Measurements from ENCODE around the gene ISG20.

The ISG20 gene

DNA sequence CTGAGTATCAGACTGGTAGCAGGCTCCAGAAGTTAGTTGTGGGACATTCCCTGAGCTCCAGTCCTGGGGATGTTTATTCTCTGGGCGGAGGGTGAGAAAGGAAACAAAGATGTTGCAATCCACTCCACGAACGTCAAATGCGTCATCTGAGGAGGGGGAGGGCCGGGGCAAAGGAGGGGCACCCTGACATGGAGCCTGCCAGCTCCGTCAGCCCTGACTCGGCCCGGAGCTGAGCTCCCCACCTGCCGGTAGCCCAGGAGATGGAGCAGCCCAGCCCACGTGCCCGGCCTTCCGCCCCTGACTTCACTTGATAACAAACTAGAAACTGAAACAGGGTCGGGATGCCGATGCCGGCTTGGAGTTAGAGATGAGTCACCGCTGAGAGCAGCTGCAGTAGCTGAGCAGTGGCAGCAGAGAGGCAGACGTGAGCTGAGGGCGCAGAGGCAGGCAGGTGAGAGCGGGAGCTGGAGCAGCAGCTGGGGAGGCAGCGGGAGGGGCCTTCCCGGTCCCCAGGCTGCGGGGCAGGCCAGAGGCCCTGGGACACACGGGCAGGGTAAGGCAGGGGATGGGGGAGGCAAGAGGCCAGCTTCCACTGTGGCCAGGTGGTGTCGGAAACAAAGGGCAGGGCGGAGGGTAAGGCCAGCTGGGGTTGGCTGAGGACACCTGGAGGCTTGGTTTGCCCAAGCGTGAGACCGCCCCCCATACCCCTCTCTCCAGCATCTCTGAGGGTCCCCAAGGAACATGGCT is at the start of gene ISG20:
TSS of gene ISG20 (plus strand) at position 391 of the 747 bp plus-strand sequence. CDS start at position 742, 351 bp downstream.
- DNase-seq: peak; percentile 98

DNA sequence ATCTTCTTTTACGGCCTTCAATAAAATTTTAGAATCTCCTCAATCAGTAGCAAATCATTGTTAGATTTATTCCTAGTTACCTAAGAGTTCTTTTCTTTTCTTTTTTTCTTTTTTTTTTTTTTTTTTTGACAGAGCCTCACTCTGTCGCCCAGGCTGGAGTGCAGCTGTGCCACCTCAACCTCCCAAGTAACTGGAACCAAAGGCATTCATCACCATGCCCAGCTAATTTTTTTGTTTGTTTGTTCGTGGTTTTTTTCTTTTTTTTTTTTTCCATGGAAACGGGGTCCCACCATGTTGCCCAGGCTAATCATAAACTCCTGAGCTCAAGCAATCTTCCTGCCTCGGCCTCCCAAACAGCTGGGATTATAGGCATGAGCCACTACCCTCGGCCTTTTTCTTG is 48.1 kb upstream of the ISG20 start:
- DNase-seq: no peak

DNA sequence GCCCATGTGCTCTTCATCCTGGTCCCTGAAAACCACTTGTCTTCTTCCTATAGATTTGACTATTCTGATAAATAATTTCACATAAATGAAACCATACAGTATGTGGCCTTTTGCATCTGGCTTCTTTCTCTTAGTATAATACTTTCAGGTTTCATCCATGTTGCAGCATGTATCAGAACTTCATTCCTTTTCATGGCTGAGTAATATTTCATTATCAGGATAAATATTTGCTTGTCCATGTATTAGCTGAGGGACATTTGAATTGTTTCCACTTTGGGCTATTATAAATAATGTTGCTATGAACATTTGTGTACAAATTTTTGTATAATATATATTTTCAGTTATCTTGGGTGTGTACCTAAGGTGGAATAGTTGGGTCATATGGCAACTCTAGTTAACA is 47.4 kb upstream of the ISG20 start:
- no peak for DNase-seq

DNA sequence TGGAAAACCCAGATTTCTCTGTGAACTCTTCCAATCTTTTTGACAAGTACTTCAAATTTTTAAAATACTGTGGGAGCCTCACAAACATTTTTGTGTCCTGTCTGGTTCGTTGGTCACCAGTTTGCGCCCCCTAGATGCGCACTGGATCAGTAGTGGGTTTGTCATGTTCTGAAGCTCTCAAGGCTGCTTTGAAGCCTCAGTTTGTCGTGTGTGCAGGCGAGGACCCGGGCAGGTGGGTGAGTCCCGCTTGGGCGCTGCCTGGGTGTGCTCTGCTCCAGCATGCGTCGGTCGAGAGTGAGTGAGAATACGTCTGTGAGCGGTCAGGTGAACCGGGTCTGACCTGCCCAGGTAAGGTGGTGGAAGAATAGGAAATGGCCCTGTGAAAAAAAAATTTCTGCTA is 34.9 kb upstream of the ISG20 start:
- DNase-seq: no peak

DNA sequence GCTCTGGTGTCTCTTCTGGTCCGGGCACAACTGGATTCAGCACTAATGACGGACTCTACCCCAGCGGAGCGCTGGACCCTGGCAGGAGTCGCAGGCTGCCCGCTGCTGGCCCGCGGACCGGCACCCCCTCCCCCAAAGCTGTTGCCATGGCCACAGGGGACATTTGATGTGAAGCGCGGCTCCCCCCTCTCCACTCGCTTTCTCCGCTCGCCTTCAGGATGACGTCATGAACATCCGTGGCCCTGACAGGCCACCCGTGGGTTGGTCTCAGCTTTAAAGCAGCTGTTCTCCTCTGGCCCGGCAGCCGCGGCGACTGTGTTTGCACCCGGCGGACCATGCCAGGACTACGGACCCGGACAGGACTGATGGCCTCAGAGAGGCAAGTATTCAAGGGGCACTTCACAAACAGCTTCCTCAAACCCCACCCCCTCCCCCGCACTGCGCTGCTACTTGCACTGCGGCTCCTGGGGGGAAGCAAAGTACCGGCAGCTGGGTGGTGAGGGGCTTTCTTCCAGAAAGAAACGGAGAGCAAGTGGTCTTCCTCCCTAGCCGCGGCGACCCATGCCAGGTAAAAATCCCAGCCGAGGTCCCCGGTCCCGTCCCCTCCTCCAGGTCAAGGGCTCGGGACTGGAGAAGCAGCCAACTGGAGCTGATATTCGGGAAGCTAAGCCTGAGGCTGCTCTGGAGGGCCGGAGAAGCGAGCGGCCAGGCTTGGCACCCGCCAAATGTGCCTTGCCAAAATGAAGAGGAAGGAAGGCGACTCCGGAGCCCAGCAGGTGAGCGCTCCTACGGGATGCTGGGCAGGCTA is 34.2 kb upstream of the ISG20 start:
- no peak for DNase-seq

DNA sequence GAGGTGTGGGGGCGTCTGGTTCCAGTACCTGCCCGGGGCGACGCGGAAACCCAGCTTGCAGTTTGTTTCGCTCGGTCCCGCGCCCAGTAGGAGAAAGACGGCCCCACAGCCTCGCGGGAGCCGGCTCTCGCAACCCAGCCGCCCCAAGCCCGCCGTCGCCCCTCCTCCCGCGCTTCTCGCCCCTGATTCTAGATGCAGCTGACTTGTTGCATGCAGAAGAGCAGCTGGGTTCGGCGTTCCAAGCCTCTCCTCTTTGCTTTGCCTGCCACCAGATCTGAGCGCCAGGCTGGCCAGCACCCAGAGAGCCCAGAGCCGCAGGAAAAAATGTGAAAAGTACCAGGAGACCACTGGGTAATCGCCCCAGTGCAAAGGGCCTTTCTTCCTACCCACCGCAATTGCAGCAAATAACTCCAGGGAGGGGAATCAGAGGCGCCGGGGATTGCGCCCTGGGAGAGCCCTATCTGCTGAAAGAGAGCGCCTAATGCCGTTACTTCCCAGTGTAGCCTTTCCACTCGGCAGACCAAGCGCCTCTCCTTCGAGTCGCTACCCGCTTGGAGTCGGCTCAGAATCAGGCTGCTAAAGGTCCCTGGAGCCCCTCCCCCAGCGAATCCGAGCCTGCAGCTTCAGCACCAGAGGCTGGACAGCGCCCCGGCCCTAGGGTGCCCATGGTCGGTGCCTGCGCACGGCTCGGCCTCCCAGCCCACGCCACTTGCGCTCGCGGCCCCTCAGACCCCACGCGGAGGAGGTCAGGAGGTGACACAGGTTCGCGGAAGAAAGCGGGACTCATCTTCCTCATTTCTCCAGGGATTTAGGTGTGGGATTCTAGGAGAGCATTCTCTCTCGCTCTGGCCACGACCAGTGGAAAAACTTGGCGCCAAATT is 33.4 kb upstream of the ISG20 start:
- peak; percentile 36 for DNase-seq

DNA sequence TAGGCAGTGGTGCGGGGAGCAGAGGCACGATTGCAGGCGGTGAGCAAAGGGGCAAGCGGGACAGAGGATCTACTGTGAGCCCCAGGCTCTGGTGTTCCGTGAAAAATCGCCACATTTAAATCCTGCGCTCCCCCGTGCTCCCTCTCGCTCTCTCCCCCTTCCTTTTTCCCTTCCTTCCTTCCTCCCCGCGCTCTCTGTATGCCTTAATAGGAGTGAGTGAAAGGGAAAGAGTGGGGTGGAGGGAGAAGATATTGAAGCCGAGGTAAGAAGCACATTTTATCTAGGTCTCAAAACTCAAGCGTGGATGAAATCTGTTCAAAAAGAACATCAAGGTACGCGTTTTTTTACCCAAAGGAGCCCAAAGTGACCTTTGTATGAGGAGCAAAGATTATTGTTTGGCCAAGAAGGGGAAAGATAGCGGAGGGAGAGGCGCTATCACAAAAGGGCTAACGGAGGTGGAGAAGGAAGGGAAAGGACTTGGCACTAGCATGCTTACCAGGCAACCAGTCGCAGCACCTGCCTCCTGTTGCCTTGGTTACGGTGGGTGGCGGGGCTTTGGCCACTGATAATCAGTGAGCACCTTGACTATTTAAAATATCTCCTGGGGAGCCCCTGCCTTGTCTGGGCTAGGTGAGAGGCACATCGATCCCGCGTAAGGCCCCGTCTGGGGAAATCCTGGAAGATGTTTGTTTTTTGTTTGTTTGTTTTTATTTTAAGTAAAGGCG is 32.6 kb upstream of the ISG20 start:
- no peak for DNase-seq

DNA sequence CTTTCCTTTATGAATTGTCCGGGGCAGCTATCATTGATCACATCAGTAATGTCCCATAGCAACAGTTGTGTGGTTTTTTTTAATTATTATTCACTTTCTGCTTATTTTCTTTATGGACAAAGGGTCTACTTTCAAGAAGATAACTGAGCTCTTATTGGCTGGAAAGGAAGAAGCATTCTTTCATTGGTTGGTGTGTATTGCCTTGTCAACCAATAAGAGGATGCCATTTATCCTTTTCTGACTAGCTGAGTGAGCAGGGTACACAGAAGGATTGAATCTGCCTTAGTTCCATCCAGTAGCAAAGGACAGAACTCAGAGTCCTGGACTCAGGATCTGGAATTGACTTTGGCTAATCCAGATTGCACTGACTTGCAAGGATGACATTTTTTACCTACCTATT is 30.9 kb upstream of the ISG20 start:
- no peak for DNase-seq

DNA sequence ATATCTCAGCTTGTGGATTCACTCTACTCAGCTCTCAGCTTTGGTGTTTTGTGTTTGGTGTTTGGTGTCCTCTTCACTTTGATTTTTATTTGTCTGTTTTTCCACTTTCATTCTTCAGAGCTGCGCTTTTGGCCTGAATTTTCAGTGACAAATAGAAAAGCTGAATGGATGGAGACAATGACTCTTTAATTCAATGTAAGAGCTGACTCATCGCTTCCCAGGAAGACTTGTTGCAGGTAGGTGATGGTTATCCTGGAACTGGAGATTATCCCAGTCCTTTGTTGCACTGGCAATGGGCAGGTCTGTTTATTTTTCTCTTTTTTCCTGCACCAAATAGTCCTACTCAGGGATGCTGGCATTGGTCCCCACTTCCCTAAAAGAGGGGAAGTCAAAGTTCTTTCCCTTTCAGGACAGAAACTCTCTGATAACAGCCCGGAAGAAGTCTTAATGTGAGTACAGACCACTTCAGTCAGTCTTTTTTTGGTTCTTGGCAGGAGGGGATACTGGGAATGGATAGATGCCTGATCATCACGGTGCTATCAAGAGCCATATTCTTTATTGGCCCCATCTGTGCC is 30.1 kb upstream of the ISG20 start:
- no peak for DNase-seq

DNA sequence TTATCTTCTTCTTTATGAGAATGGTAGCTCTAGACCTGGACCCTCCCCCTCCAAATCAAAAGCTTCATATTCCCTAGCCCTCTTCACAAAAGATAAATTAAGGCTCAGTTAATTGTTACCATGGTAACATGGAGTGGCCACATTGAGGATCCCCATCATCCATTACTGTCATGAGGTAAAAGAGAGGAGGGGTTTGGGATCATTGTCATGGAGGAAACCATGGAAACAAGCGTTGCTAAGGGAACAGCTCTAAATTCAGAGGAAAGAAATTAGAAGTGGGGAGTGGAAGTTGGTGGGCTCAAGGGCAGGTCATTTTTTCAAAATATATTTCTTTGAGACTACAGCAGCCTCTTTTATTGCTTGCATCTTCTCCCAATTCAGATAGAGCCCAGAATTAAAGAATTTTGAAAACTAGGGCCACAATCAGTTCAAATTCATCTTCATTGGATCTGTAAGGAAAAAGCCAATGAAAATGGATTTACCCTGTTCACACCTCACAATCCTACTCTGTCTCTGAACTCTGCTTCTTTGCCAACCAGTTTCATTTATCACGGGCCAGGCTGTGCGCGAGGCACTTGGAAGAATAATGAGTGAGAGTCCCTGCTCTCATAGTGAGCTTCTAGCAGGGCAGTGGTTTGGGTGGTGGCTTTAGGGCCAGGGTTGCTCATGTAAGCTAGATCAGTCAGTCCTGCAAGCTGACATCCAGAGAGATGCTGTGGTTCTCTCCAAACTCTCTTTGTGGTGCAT is 29.3 kb upstream of the ISG20 start:
- no peak for DNase-seq

DNA sequence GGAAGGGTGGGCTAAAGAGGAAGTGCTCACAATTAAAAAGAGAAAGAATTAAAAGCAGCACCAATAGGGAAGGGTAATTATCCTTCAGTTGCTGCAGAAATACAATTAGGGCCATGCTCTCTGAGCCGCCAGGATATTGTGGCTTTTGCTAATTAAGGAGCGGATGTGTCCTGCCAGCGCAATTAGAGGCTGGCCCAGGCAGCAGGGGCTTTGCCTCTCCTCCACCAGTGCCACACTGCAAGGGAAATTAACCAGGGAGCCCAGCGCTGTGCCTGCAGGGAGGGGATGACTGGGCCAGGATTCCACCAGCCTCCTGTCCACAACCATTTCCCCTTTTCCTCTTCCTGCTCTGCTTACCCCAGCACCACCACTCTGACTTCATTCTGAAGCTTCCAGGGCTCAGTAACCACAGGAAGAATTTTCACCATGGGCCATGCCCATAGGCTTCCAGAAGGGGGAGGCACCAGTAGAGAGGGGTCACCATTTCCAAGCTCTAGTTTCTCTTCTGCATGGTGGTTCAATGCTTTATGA is 28.1 kb upstream of the ISG20 start:
- DNase-seq: no peak

DNA sequence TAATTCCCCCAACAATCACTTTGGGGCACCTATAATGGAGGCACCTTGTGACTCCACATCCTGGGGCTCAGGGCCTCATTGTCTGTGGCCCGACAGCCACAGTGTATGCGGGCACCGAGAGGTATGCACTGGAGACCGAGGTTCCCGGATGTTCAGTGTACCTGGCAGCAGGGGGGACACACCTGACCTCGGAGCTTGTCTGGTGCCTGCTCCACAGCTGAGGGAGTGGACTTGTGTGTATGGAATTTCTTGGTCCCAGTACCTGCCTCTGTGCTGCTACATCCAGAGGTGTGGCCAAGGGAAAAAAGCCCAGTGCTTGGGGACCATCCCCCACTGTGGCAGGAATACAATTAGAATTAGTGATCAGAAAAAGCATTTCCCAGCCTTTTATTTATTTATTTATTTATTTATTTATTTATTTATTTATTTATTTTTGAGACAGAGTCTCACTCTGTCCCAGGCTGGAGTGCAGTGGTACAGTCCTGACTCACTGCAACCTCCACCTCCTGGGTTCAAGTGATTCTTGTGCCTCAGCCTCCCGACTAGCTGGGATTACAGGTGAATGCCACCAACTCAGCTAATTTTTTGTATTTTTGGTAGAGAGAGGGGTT is 26.5 kb upstream of the ISG20 start:
- no peak for DNase-seq

DNA sequence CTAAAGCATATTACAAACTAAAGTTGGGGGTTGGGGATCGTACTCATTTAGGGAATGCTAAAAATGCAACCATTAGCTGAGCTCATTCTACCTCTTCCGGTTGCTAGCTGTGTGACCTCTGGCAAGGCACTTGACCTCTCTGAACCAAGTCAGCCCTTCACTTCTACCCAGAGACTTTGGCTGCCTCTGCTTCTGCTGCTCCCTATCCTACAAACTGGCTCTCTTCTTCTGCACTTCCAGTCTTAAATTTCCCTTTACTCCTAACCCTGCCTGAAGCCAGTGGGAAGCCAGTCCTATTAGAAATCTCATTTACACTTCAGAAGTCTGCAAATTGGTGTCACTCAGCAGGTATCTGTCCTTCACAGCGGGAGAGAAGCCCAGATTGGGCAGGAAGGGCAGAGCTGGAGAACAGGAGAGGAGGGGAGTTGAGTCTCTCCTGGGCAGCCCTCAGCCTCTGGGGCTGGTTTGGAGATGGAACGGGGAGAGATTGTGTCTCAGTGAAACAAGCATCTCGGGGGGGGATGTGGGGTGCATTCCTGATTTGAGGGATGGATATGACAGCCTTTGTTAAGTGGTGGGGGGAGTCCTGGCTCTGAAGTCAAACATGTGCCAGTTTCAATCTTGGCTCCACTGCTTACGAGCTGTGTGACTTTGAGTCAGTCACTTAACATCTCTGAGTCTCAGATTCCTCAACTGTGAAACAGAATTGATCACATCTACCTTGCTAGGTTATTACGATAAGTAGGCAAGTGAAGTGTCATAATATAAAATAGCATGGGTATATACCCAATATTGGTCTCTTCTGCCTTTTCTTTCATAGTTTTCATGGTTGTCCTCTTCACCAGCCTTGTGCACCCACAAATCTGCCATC is 25.5 kb upstream of the ISG20 start:
- no peak for DNase-seq

DNA sequence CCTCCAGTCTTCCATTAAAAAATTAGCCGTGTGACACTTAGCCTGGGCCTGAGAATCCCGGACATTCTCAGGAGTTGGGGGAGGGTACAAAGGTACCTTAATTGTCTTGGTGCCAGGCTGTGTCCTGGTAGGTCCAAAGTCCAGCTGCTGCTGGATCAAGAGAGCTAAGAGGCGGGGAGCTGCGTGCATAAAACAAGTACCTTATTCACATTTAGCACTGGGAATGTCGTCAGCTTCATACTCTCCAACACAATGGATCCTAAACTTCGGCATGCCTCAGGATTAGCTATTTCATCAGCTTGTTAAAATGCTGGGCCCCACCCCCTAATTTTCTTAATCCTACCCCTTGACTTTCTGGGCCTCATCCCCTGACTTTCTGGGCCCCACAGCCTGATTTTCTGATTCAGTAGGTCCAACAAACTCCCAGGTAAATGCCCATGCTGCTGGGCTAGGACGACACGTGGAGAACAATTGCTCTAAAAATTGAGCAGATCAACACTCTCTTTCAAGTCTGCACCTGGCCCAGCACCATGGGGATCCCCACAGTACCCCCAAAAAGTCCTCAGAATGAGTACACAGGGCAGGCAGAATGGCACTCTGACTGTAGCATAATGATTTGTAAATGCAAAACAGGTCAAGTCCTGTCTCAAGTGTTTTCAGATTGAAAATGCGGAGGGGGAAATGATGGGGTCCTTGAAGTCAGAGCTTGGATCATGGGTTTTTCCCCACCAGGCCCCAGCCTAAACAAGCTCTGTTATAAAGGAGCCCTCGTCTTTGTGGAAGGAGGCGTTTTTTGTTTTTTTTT is 23.3 kb upstream of the ISG20 start:
- no peak for DNase-seq

DNA sequence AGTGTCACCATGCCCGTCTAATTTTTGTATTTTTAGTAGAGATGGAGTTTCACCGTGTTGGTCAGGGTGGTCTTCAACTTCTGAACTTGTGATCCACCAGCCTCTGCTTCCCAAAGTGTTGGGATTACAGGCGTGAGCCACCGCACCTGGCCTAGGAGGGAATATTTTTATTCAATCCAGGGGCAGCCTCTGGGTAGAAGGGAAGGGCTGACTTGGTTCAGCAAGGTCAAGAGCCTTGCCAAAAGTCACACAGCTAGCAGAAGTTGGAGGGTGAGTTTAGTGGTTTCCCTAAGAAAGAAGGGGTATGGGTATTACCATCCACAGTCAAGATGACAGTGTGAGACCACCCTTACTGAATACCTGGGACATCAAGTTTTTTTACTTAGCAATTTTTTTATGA is 22.6 kb upstream of the ISG20 start:
- DNase-seq: no peak

DNA sequence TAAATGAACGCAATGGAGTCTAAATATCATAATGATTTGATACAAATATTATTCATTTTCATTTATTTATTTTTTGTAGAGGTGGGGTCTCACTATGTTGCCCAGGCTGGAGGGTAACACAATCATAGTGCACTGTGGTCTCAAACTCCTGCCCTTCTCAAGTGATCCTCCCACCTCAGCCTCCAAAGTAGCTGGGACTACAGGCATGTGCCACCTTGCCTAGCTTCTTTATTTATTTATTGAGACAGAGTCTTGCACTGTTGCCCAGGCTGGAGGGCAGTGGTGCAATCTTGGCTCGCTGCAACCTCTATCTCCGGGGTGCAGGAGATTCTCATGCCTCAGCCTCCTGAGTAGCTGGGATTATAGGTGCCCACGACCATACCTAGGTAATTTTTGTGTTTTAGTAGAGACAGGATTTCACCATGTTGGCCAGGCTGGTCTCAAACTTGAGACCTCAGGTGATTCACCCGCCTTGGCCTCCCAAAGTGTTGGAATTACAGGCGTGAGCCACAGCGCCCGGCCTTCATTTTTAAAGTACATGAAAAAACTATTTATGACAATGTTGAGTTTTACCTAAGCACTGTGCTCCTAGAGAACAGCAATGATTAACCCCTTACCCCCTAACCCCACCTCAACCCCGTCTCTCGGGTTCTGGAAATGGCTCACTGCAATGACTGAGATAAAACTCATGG is 21.6 kb upstream of the ISG20 start:
- no peak for DNase-seq

DNA sequence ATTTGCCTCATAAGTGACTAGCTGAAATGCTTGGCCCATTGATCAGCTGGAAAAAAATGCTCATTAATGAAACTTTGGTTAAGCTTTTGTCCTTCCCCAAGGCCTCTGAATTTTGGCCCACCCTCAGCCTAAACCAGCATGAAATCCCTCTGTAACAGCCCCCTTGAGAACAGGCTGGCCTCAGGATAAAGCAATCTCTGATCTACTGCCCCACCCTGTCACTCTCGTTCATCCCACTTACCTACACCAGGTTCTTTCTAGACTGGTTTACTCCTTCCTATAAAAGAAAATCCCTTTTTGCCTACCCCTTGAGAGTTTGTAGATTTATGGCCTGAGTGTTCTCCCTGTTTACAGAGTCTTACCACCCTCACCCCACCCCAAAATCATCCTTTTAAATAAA is 21.0 kb upstream of the ISG20 start:
- no peak for DNase-seq

DNA sequence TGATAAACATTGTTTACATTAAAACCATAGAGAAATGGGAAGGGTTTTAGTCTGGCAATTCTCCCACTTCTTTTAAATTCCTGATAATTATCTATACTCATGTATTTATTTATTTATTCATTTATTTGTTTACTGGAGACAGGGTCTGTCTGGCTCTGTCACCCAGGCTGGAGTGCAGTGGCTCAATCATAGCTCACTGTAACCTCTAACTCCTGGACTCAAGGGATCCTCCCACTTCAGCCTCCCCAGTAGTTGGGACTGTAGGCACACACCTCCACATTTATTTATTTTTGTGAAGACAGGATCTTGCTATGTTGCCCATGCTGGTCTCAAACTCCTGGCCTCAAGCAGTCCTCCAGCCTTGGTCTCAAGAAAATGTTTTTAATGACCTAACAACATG is 20.1 kb upstream of the ISG20 start:
- DNase-seq: no peak

Measured in activated CD4-positive, alpha-beta T cell treated with anti-CD3 and anti-CD28 coated beads, Interleukin-2, Interleukin-6, amounts not matched to agents 100 ng/mL and 50 ng/mL, durations not matched to agents 16 hours and 8 hours (primary cell).